GM18873 (cell line): ENCODE data around the gene SPATA3.
"Not testable (repeated sequence)": the region's sequence is repeated elsewhere in the genome, so short reads cannot be mapped to it uniquely, and the experiment has no call there.

ENCODE experiments used
- ATAC-seq: cut with Tn5 transposase; IDR thresholded peaks from one replicate; pipeline ENCODE4 v1.9.1; 2021; ENCODE audit warnings: mild to moderate bottlenecking, moderate library complexity, moderate number of reproducible peaks; ENCODE audit not compliant: unreplicated experiment, low FRiP score

The SPATA3 gene

DNA sequence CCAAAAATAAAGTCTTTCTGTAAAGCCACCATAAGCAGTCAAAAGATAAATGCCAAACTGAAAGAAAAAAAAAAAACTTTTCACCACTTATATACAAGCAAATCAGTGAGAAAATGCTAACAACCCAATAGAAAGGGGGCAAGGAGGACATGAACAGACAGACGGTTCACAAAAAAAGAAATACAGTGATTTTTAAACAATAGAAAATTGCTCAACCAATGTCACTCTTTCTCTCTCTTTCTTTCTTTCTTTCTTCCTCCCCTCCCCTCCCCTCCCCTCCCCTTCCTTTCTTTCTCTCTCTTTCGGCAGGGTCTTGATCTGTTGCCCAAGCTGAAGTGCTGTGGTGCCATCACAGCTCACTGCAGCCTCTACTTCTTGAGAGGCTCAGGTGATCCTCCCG is 28.8 kb upstream of the SPATA3 start:
- no peak for ATAC-seq

DNA sequence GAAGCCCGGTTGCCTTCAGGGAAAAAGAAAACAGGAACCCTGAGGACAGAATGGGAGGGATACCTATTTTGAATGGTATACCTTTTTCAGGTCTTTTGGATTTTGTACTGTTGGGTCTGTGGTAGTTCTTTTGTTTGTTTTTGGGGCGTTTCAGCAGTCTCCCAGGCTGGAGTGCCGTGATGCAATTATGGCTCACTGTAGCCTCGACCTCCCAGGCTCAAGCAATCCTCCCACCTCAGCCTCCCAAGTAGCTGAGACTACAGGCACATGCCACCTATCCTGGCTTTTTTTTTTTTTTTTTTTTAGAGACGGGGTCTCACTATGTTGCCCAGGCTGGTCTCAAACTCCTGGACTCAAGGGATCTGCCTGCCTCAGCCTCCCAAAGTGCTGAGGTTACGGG is 27.6 kb upstream of the SPATA3 start:
- ATAC-seq = not testable (repeated sequence)

DNA sequence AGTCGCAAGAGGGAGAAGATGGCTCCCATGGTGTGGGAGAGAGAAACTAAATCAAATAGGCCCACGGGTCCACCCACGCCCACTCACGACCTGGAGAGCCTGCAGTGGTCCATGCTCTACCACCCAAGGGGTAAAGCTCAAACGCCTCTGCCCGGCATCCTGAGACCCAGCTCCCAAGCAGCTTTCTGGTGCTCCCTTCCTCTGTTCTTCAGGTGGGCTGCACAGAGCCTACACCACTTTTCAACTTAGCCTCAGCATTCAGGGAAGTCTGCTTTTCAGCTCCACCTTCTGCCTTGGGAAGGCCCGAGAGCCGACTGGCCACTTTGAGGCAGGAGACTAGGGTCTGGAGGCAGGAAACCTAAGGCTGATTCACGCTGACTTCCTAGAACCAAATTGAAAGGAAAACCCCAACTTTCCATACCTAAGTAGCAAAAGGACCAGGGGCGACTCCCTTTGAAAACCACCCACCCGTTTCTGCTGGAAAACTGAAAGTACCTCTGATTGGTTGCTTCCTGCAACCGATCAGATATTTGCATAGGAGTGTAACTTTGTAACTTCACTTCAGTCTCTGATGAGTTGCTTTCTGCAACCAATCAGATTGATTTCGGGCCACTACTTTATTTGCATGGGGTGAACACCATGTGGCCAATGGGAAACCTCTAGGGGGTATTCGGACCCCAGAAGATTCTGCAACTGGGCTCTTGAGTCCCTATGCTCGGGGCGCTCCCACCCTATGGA is 26.8 kb upstream of the SPATA3 start:
- no peak for ATAC-seq

DNA sequence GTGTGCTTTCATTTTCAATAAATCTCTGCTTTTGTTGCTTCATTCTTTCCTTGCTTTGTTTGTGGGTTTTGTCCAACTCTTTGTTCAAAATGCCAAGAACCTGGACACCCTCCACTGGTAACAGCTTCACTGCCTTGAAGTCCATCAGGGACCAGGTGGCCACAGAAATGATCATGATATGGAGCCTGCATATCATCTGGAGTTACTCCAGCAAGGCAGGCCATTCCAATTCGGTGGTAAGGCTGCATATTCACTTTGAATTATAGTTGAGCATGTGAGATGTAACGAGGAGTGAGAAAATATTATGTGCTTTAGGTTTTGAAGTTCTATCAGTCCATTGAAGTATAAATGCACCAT is 26.3 kb upstream of the SPATA3 start:
- no peak for ATAC-seq

DNA sequence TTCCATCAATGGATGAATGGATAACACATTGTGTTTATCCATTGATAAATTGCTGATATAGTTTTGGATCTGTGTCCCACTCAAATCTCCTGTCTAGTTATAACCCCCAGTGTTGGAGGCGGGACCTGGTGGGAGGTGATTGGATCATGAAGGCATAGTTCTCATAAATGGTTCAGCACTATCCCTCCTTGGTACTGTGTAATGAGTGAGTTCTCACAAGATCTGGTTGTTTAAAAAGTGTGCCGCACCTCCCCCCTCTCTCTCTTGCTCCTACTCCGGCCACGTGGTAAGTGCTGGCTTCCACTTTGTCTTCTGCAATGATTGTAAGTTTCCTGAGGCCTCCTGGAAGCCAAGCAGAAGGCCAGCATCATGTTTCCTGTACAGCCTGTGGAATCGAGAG is 23.9 kb upstream of the SPATA3 start:
- ATAC-seq = no peak

DNA sequence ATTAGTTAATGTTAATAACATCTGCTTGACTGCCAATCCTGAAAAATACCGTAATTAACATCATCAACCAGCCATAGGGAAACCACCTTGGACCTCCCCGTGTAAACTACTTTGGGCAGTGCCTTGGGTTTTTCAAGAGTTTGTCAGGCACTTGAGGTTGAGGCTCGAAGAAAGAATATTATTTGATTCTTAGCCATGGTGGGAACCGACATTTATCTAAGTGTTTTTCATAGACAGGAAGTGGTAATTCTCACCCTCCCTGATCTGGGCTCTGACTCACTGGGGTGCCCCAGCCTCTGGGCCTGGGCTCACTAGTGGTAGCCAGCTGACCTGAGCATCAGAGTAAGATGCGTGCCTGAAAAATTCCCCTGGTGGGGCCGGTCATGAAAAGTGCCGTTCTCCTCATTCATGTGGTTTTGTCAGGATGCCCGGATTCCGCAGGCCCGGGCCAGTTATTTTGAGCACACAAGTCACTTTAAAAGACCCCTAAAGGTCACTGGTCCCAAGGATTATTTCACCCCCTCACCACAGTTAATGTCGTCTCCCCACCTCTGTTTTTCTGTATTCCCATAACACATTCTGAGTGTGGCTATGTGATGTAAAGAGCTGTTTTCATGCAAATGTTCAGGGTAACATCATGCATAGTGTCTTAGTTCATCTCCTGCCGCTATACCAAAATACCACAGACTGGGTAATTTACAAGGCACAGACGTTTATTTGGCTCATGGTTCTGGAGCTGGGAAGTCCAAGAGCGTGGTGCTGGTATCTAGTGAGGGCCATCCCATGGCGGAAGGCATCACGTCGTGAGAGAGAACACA is 21.6 kb upstream of the SPATA3 start:
- ATAC-seq = peak; percentile 78

DNA sequence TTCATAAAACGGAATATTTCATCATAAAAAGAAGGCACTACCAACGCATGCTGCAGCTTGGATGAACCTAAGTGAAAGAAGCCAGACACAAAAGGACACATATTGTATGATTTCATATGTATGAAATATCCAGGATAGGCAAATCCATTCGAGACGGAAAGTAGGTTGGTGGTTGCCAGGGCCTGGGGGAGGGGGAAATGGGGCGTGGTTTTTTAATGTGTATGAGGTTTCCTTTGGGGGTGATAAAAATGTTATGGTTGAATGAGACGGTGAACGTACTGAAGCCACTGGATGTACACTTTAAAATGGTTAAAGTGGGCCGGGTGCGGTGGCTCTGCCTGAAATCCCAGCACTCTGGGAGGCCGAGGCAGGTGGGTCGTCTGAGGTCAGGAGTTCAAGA is 20.0 kb upstream of the SPATA3 start:
- ATAC-seq = no peak

DNA sequence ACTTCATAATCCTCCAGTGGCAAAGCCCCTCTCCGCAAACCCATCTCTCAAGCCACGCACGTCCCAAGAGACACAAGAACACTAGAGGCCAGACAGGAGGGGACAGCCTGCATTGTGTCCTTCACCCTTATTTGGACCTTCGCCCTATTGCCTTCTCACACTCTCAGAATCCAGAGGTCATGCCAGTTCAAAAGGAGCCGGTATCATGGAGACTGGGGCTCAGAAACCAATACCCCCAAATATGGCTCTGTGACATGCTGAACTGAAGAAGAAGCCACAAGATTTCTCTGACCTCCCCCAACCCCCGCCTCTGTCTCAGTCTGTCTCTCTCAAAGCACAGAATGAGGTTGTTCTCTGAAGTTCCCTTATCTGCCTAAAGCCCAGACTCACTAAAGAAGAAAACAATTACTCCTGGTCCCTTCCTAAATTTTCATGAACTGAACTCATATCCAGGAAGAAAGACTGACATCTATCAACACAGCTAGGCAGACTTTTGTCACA is 19.2 kb upstream of the SPATA3 start:
- ATAC-seq = no peak

DNA sequence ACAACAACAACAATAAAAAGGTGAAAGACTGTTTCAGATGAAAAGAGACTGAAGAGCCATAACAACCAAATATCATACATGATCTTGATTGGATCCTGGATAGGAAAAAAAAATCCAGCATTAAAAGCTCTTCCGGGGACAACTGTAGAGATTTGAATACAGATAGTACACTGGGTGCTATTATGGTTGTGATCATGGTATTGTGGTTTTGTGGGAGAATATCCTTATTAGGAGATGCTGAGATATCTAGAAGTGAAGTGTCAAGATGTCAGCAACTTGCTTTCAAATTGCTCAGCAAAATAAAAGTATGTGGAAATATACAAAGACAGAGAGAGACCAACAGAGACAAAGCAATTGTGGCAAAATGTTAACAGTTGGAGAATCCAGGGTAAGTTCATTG is 15.5 kb upstream of the SPATA3 start:
- no peak for ATAC-seq

DNA sequence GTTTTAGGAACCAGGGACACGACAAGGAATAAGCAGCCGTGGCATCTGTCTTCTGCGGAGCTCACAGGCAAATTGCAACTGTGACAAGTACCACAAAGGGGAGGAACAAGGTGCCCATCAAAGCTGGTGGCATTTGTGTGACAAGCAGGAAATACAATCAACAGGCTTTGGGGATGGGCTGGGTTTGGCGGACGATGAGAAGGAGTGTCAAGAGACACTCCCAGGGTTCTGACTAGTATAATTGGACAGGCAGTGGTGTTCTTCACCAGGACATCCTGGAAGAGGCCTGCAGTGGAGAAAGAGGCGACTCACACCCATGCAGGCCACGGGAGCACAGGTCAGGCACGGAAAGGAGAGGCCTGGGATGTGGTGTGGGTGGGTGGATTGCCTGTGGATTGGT is 14.2 kb upstream of the SPATA3 start:
- no peak for ATAC-seq

DNA sequence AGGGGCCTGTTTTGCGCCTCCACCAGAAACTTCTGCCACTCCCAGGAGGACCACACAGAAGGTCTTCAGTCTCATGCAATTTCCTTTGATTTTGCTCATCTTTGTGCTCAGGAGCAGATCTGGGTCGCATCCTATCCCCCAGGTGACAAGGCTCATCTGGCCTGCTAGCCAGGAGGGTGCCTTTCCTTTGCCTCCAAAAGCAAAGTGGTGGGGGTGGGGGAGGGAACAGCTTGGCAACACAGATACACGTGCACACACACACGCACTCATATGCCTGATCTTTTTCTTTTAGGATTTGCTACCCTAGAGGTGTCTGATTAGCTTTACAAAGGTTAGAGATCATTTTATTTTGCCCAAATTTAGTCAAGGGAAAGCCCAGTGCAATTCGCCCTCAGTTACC is 13.8 kb upstream of the SPATA3 start:
- no peak for ATAC-seq

DNA sequence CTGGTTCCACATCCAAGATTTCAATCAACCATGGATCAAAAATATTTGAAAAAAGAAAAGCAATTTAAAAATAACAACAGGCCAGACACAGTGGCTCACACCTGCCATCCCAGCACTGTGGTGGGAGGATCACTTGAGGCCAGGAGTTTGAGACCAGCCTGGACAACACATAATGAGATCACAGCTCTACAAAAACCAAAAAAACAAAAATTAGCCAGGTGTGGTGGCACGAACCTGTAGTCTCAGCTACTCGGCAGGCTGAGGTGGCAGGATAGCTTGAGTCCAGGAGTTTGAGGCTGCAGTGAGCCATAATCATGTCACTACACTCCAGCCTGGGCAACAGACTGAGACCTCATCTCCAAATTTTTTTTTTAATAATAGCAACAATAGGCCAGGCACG is 13.4 kb upstream of the SPATA3 start:
- no peak for ATAC-seq

DNA sequence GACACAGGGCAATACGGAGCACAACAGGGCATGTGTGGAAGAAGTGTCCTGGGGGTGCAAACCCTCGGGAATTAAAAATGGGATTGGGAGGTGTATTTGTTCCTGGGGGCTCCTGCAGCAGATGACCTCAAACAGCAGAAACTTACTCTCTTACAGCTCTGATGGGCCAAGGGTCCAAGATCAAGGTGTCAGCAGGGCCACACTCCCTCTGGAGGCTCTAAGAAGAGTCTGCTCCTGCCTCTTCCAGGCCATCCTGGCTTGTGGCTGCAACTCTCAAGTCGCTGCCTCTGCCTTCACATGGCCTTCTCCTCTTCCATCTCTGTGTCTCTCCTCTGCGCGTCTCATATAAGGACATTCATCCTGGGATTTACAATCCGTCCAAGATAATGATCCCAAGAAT is 12.4 kb upstream of the SPATA3 start:
- ATAC-seq = no peak

DNA sequence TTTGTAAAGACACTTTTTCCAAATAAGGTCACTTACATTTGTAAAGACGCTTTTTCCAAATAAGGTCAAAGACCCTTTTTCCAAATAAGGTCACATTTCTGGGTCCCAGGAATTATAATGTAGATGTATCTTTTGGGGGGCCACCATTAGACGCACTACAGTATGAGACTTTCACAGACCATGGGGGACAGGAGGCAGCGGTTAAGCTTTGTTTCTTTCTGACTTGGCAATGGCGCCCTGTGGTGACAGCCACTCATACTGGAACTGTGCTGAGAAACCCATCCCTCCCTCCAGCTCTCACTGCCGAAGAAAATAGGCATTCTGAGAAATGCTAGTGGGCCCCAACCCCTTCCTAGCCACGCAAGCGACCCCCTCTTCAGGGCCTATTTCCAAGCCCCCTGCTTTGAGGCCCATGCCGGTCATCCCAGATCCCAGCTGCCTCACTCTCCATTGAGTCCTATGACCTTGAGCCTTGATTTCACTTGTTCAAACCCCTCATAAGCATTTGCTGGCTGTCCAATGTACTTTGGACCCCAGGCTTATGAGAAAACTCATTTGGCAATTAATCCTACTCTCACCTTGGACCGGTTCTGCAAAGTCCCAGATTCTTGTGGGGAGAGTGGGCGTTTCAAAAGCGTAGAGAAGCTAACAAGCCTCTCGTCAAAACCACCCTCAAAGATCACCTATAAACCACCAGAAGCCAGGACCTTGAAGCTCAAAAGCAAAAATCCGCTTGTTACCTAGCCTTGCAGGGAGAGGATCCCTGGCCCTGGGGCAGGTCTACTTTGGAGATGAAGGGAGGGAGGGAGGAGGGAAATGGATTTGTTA is 11.3 kb upstream of the SPATA3 start:
- peak; percentile 64 for ATAC-seq

DNA sequence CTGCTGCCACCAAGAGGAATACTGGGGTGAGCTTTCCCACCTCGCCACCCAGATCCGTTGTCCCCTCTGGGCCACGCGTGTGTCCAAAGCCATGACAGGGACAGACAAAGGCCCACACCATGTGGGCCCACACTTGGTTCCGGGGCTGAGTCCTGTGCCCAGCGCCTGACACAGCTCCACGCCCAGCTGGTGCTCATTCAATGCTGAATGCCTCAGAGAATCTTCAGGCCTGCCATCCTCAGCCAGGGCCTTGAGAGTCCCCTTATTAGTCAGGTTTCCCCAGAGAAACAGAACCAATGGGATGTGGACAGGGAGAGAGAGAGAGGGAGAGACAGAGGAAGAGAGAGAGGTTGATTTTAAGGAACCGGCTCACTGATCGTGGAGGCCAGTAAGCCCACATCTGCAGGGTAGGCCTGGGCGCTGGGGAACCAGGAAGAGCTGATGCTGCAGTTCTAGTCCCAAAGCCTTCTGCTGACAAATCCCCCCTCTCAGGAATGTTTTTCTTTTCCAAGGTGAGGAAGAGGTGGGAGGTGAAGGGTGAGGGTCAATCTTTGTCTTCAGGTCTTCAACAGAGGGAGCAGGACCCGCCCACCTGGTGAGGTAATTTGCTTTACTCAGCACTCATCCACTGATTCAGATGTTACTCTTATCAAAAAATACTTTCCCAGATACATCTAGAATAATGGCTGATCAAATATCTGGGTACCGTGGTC is 10.2 kb upstream of the SPATA3 start:
- ATAC-seq = no peak

DNA sequence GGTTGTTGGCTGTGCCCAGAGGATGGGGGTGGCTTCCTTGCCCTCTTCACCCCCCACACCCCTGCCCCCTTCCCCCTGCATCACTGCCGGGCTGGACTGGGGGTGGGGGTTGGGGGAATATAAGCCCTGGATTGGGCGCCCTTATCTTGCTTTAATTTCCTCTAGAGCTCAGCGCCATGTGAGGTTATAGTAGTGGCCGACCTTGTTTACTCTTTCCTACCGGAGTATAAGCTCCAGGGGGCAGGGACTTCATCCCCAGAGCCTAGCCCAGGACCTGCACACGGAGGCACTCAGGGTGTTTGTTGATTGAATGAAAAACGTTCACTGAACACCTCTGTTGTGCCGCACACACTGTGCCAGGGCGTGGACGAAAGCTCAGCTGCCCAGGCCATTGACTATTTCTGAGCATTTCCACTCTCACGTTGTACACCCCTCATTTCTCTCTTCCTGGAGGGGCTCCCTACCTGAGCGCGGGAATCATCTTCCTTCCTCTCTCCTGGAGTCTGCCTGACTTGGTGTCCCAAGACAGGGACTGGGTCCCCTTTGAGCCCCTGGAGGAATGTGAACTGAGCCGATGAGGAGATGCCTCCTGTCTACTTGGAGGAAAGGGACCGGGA is 9.3 kb upstream of the SPATA3 start:
- ATAC-seq = no peak

DNA sequence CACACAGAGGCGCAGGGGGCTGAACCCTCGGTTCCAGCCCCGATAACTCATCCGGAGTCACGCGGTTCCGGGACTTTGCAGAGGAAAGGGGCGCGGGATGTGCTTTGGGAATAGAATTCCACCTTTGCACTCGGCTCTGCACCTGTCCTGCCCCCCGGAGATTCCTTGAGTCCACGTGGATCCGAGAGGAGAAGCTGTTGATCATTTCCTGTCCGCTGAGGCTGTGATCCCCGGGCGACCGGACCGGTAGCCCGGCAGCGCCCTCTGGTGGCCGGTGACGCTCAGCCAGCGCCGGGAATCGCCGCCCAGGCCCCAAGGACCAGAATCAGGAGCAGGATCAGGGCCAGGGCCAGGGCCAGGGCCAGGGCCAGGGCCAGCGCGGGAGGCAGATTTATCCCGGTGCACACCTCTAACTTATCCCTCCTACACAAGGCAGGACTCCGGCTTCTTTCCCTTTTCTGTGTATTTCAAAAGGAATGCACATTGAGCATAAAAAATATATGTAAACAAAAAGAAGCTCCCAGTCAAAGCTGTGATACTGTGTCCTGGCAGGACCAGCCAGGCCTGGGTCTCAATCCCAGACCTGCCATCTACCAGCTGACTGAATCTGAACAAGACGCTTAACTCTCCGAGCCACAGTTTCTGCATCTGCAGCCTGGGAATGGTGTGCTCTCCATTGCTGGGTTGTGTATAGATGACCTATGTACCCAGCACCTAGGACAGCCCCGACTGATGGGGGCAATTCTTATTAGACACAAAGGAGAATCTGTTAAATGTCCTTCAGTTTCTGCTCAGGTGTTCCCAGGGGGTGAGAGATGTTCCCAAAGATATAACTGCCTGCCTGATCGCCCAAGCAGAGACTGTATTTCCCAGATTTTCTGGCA is 8.5 kb upstream of the SPATA3 start:
- no peak for ATAC-seq

DNA sequence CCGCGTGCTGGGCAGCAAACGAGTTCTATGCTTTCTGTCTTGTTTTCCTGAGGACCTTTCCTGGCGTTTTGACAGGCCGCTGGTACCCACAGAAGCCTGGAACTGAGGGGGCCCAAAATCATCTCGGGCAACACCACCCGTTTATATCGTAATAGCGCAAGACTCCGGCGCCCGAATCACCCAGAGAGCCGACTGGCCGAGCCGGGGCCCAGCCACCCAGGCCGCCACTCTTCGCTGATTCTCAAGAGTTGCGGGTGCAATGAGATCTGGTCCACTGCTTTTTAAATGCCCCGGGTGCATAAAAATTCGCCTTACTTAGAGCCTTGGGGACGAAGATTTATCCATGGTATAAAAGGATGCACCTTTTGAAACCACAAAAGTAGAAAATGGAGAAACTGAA is 6.2 kb upstream of the SPATA3 start:
- no peak for ATAC-seq
